ENCODE data around the gene WASL.

The WASL gene

GRCh38 chr7:123710683-123711082, 38.1 kb downstream of the WASL start:
- no peak overlapping the region for H3K4me3 ChIP-seq (ENCODE audit: insufficient read depth, low read depth, low read length)
- 86 to 97% methylated on average over 1 to 2 of the region's 2 CpGs for WGBS, 2 experiments
- H3K36me3 ChIP-seq (ENCODE audit: control insufficient read depth, insufficient read depth, low read length), result peaks cover 5% of the 10 kb centered on the region
- H3K4me1 ChIP-seq (ENCODE audit: control insufficient read depth, insufficient read depth, low read length), result no peaks in the 10 kb centered on the region
- H3K27me3 ChIP-seq (ENCODE audit: control insufficient read depth, insufficient read depth, low read length, poor library complexity, severe bottlenecking), result no peaks in the 10 kb centered on the region
- no peak overlapping the region for H3K27ac ChIP-seq (ENCODE audit: insufficient read depth, low read depth, low read length, poor library complexity, severe bottlenecking)
- H3K9me3 ChIP-seq (ENCODE audit: control insufficient read depth, low read length), result no peaks in the 10 kb centered on the region

- H3K36me3 ChIP-seq (ENCODE audit: control insufficient read depth, insufficient read depth, low read length), result peaks cover 5% of the 10 kb centered on the region
- no peaks in the 10 kb centered on the region for H3K27me3 ChIP-seq (ENCODE audit: control insufficient read depth, insufficient read depth, low read length, poor library complexity, severe bottlenecking)
- no peak overlapping the region for H3K27ac ChIP-seq (ENCODE audit: insufficient read depth, low read depth, low read length, poor library complexity, severe bottlenecking)
- no peaks in the 10 kb centered on the region for H3K9me3 ChIP-seq (ENCODE audit: control insufficient read depth, low read length)
- H3K4me3 ChIP-seq (ENCODE audit: insufficient read depth, low read depth, low read length), result no peak overlapping the region
- no peaks in the 10 kb centered on the region for H3K4me1 ChIP-seq (ENCODE audit: control insufficient read depth, insufficient read depth, low read length)
- 65 to 80% methylated on average over 2 of the region's 2 CpGs for WGBS, 2 experiments
Observed at GRCh38 chr7:123709525-123709924, 39.3 kb downstream of the WASL start.

GRCh38 chr7:123705211-123705901, 43.4 kb downstream of the WASL start:
- WGBS, 2 experiments, result 85 to 87% methylated on average over 1 of the region's 1 CpG
- Histone ChIP-seq H3K27ac (ENCODE audit: insufficient read depth, low read depth, low read length, poor library complexity, severe bottlenecking) (no peak overlapping the region), H3K9me3 (ENCODE audit: control insufficient read depth, low read length) (no peaks in the 10 kb centered on the region), H3K36me3 (ENCODE audit: control insufficient read depth, insufficient read depth, low read length) (peaks cover 5% of the 10 kb centered on the region), H3K4me3 (ENCODE audit: insufficient read depth, low read depth, low read length) (no peak overlapping the region), H3K27me3 (ENCODE audit: control insufficient read depth, insufficient read depth, low read length, poor library complexity, severe bottlenecking) (no peaks in the 10 kb centered on the region), H3K4me1 (ENCODE audit: control insufficient read depth, insufficient read depth, low read length) (no peaks in the 10 kb centered on the region)

GRCh38 chr7:123695944-123696677, 52.7 kb downstream of the WASL start:
- 86 to 100% methylated on average over 1 to 3 of the region's 3 CpGs for WGBS, 2 experiments
- no peak overlapping the region for H3K27ac ChIP-seq (ENCODE audit: insufficient read depth, low read depth, low read length, poor library complexity, severe bottlenecking)

GRCh38 chr7:123692471-123692877, 56.3 kb downstream of the WASL start:
- H3K4me3 ChIP-seq (ENCODE audit: insufficient read depth, low read depth, low read length), result no peak overlapping the region
- H3K27ac ChIP-seq (ENCODE audit: insufficient read depth, low read depth, low read length, poor library complexity, severe bottlenecking), result no peak overlapping the region
- no peaks in the 10 kb centered on the region for H3K27me3 ChIP-seq (ENCODE audit: control insufficient read depth, insufficient read depth, low read length, poor library complexity, severe bottlenecking)
- no peaks in the 10 kb centered on the region for H3K9me3 ChIP-seq (ENCODE audit: control insufficient read depth, low read length)
- no peaks in the 10 kb centered on the region for H3K4me1 ChIP-seq (ENCODE audit: control insufficient read depth, insufficient read depth, low read length)
- H3K36me3 ChIP-seq (ENCODE audit: control insufficient read depth, insufficient read depth, low read length), result peaks cover 21% of the 10 kb centered on the region
- 76 to 90% methylated on average over 6 of the region's 6 CpGs for WGBS, 2 experiments

More at GRCh38 chr7:123695944-123696677, 52.7 kb downstream of the WASL start:
- H3K4me3 ChIP-seq (ENCODE audit: insufficient read depth, low read depth, low read length), result no peak overlapping the region
- no peaks in the 10 kb centered on the region for H3K9me3 ChIP-seq (ENCODE audit: control insufficient read depth, low read length)
- H3K27me3 ChIP-seq (ENCODE audit: control insufficient read depth, insufficient read depth, low read length, poor library complexity, severe bottlenecking), result no peaks in the 10 kb centered on the region
- H3K36me3 ChIP-seq (ENCODE audit: control insufficient read depth, insufficient read depth, low read length), result peaks cover 19% of the 10 kb centered on the region
- H3K4me1 ChIP-seq (ENCODE audit: control insufficient read depth, insufficient read depth, low read length), result no peaks in the 10 kb centered on the region

- H3K27me3 ChIP-seq (ENCODE audit: control insufficient read depth, insufficient read depth, low read length, poor library complexity, severe bottlenecking), result no peaks in the 10 kb centered on the region
- H3K4me1 ChIP-seq (ENCODE audit: control insufficient read depth, insufficient read depth, low read length), result no peaks in the 10 kb centered on the region
- 93 to 100% methylated on average over 1 of the region's 2 CpGs for WGBS, 2 experiments
Observed at GRCh38 chr7:123690550-123690949, 58.3 kb downstream of the WASL start.

GRCh38 chr7:123689250-123689649, 59.6 kb downstream of the WASL start:
- H3K27ac ChIP-seq (ENCODE audit: insufficient read depth, low read depth, low read length, poor library complexity, severe bottlenecking), result no peak overlapping the region
- peaks cover 17% of the 10 kb centered on the region for H3K36me3 ChIP-seq (ENCODE audit: control insufficient read depth, insufficient read depth, low read length)
- no peaks in the 10 kb centered on the region for H3K9me3 ChIP-seq (ENCODE audit: control insufficient read depth, low read length)
- 72 to 75% methylated on average over 3 of the region's 3 CpGs for WGBS, 2 experiments
- no peaks in the 10 kb centered on the region for H3K27me3 ChIP-seq (ENCODE audit: control insufficient read depth, insufficient read depth, low read length, poor library complexity, severe bottlenecking)
- H3K4me3 ChIP-seq (ENCODE audit: insufficient read depth, low read depth, low read length), result no peak overlapping the region
- no peaks in the 10 kb centered on the region for H3K4me1 ChIP-seq (ENCODE audit: control insufficient read depth, insufficient read depth, low read length)

More at GRCh38 chr7:123690550-123690949, 58.3 kb downstream of the WASL start:
- no peaks in the 10 kb centered on the region for H3K9me3 ChIP-seq (ENCODE audit: control insufficient read depth, low read length)
- H3K4me3 ChIP-seq (ENCODE audit: insufficient read depth, low read depth, low read length), result no peak overlapping the region
- peaks cover 21% of the 10 kb centered on the region for H3K36me3 ChIP-seq (ENCODE audit: control insufficient read depth, insufficient read depth, low read length)
- no peak overlapping the region for H3K27ac ChIP-seq (ENCODE audit: insufficient read depth, low read depth, low read length, poor library complexity, severe bottlenecking)

GRCh38 chr7:123687727-123688126, 61.1 kb downstream of the WASL start:
- Histone ChIP-seq H3K36me3 (ENCODE audit: control insufficient read depth, insufficient read depth, low read length) (peaks cover 13% of the 10 kb centered on the region), H3K9me3 (ENCODE audit: control insufficient read depth, low read length) (no peaks in the 10 kb centered on the region)
- WGBS, 2 experiments, result no CpG with 5 or more reads among the region's 1 CpG

GRCh38 chr7:123687161-123687560, 61.6 kb downstream of the WASL start:
- 89 to 94% methylated on average over 2 of the region's 2 CpGs for WGBS, 2 experiments
- Histone ChIP-seq H3K9me3 (ENCODE audit: control insufficient read depth, low read length) (no peaks in the 10 kb centered on the region), H3K4me3 (ENCODE audit: insufficient read depth, low read depth, low read length) (no peak overlapping the region), H3K27me3 (ENCODE audit: control insufficient read depth, insufficient read depth, low read length, poor library complexity, severe bottlenecking) (no peaks in the 10 kb centered on the region), H3K27ac (ENCODE audit: insufficient read depth, low read depth, low read length, poor library complexity, severe bottlenecking) (no peak overlapping the region), H3K4me1 (ENCODE audit: control insufficient read depth, insufficient read depth, low read length) (no peaks in the 10 kb centered on the region), H3K36me3 (ENCODE audit: control insufficient read depth, insufficient read depth, low read length) (peaks cover 8% of the 10 kb centered on the region)

More at GRCh38 chr7:123687727-123688126, 61.1 kb downstream of the WASL start:
- no peaks in the 10 kb centered on the region for H3K27me3 ChIP-seq (ENCODE audit: control insufficient read depth, insufficient read depth, low read length, poor library complexity, severe bottlenecking)
- H3K27ac ChIP-seq (ENCODE audit: insufficient read depth, low read depth, low read length, poor library complexity, severe bottlenecking), result no peak overlapping the region
- no peak overlapping the region for H3K4me3 ChIP-seq (ENCODE audit: insufficient read depth, low read depth, low read length)
- H3K4me1 ChIP-seq (ENCODE audit: control insufficient read depth, insufficient read depth, low read length), result no peaks in the 10 kb centered on the region

- no peak overlapping the region for H3K27ac ChIP-seq (ENCODE audit: insufficient read depth, low read depth, low read length, poor library complexity, severe bottlenecking)
- 100% methylated on average over 1 of the region's 1 CpG for WGBS, 2 experiments
- no peaks in the 10 kb centered on the region for H3K36me3 ChIP-seq (ENCODE audit: control insufficient read depth, insufficient read depth, low read length)
Observed at GRCh38 chr7:123682690-123683089, 66.1 kb downstream of the WASL start.

More at GRCh38 chr7:123682690-123683089, 66.1 kb downstream of the WASL start:
- Histone ChIP-seq H3K4me3 (ENCODE audit: insufficient read depth, low read depth, low read length) (no peak overlapping the region), H3K27me3 (ENCODE audit: control insufficient read depth, insufficient read depth, low read length, poor library complexity, severe bottlenecking) (no peaks in the 10 kb centered on the region), H3K4me1 (ENCODE audit: control insufficient read depth, insufficient read depth, low read length) (no peaks in the 10 kb centered on the region), H3K9me3 (ENCODE audit: control insufficient read depth, low read length) (no peaks in the 10 kb centered on the region)
